GM19025 (cell line): ENCODE data around the gene TM9SF1.

Source experiments
- ATAC-seq: cut with Tn5 transposase; IDR thresholded peaks from one replicate; pipeline ENCODE4 v1.9.1; 2021; ENCODE audit warnings: mild to moderate bottlenecking, low read depth, moderate library complexity; ENCODE audit not compliant: unreplicated experiment

The TM9SF1 gene

GRCh38 chr14:24195186-24196070, at the start of gene TM9SF1:
TM9SF1 (minus strand) TSS chr14:24195441; CDS start chr14:24195019, 422 bp downstream.
- peak; percentile 86 for ATAC-seq

GRCh38 chr14:24243336-24243836, 48.1 kb upstream of the TM9SF1 start:
- ATAC-seq: no peak

- ATAC-seq: peak; percentile 76
Observed at GRCh38 chr14:24241829-24242443, 46.7 kb upstream of the TM9SF1 start.

GRCh38 chr14:24240110-24240918, 45.1 kb upstream of the TM9SF1 start:
- ATAC-seq: no peak

- ATAC-seq: no peak
Observed at GRCh38 chr14:24238527-24239037, 43.3 kb upstream of the TM9SF1 start.

GRCh38 chr14:24238123-24238522, 42.9 kb upstream of the TM9SF1 start:
- no peak for ATAC-seq

- no peak for ATAC-seq
Observed at GRCh38 chr14:24237463-24237955, 42.3 kb upstream of the TM9SF1 start.

GRCh38 chr14:24236689-24237462, 41.6 kb upstream of the TM9SF1 start:
- ATAC-seq: no peak

GRCh38 chr14:24235804-24236688, 40.8 kb upstream of the TM9SF1 start:
- ATAC-seq: no peak

- no peak for ATAC-seq
Observed at GRCh38 chr14:24234095-24235005, 39.1 kb upstream of the TM9SF1 start.

- no peak for ATAC-seq
Observed at GRCh38 chr14:24233538-24233866, 38.3 kb upstream of the TM9SF1 start.

GRCh38 chr14:24232645-24233537, 37.6 kb upstream of the TM9SF1 start, which contains the start of gene GMPR2:
GMPR2 (plus strand) TSS chr14:24232929; CDS start chr14:24233254, 325 bp downstream.
- peak; percentile 52 for ATAC-seq

GRCh38 chr14:24232121-24232644, 36.9 kb upstream of the TM9SF1 start, which contains the start of gene NEDD8:
NEDD8 (minus strand) TSS chr14:24232367; CDS start chr14:24232267, 100 bp downstream.
- ATAC-seq: peak; percentile 72

- ATAC-seq: no peak
Observed at GRCh38 chr14:24231263-24232120, 36.3 kb upstream of the TM9SF1 start.

- no peak for ATAC-seq
Observed at GRCh38 chr14:24228902-24229301, 33.7 kb upstream of the TM9SF1 start.
